CD4-positive, alpha-beta T cell (primary cell): Measurements from ENCODE around the gene WWOX. TPM values are rescaled to one million over a fixed set of nuclear protein-coding genes. Genes with fewer than 3 reads are reported as not detected.

Source experiments
- ATAC-seq: fragments of 200-7000 bp; cut with Tn5 transposase; one replicate; pipeline ENCODE4 v1.10.0; 2022; ENCODE audit warnings: mild to moderate bottlenecking; ENCODE audit not compliant: poor library complexity
- CTCF ChIA-PET: fragments of 350-600 bp; sonication (Branson Sonifier 250); formaldehyde crosslinking; loops from one replicate; lab custom pipeline; 2021; ENCODE audit warnings: antibody characterized with exemption, inconsistent platforms; lab: Charles Lee
- POLR2A ChIA-PET: fragments of 350-600 bp; sonication (Branson Sonifier 250); formaldehyde crosslinking; loops from one replicate; lab custom pipeline; 2021; ENCODE audit warnings: antibody characterized with exemption, inconsistent platforms; lab: Charles Lee
- DNase-seq, 14 experiments: peaks; one replicate each; pipeline ENCODE4 v3.0.0-alpha.2; 2013 to 2020; ENCODE audit warnings: mixed read lengths in 2 of 14
- H3K27ac ChIP-seq, 2 donors: one replicate each; pipeline versions ENCODE4 v1.5.1 to v1.7.0; 2013; ENCODE audit warnings: low read length in 2 of 2, low read depth in 1 of 2, mild to moderate bottlenecking in 1 of 2
- H3K27me3 ChIP-seq, 2 experiments: 1 replicate in 1 of 2; 2 replicates in 1 of 2; pipeline versions ENCODE4 v1.6.1 to v1.7.0; 2013; ENCODE audit warnings: low read length in 2 of 2, control low read depth in 1 of 2, mild to moderate bottlenecking in 1 of 2, moderate library complexity in 1 of 2; ENCODE audit not compliant: insufficient read depth in 2 of 2, control insufficient read depth in 1 of 2
- H3K36me3 ChIP-seq: one replicate; pipeline ENCODE4 v1.6.1; 2013; ENCODE audit warnings: low read length, control low read depth; ENCODE audit not compliant: insufficient read depth
- H3K4me1 ChIP-seq: one replicate; pipeline ENCODE4 v1.6.1; 2013; ENCODE audit warnings: low read length, control low read depth; ENCODE audit not compliant: insufficient read depth
- H3K4me3 ChIP-seq: one replicate; pipeline ENCODE4 v1.5.1; 2013; ENCODE audit warnings: mild to moderate bottlenecking, low read length, moderate library complexity
- H3K9me3 ChIP-seq, 2 experiments: 1 replicate in 1 of 2; 2 replicates in 1 of 2; pipeline versions ENCODE4 v1.6.1 to v1.7.0; 2013; ENCODE audit warnings: low read length in 2 of 2, mild to moderate bottlenecking in 2 of 2, control low read depth in 1 of 2, moderate library complexity in 1 of 2; ENCODE audit not compliant: control insufficient read depth in 1 of 2, insufficient read depth in 1 of 2
- H3K27ac Mint-ChIP-seq: one replicate; pipeline ENCODE4 v1.8.0; 2020; ENCODE audit warnings: mixed read lengths
- H3K27me3 Mint-ChIP-seq: one replicate; pipeline ENCODE4 v1.8.0; 2021; ENCODE audit warnings: mixed read lengths
- H3K36me3 Mint-ChIP-seq: one replicate; pipeline ENCODE4 v1.8.0; 2021; ENCODE audit warnings: low read depth, mixed read lengths
- H3K4me1 Mint-ChIP-seq: one replicate; pipeline ENCODE4 v1.8.0; 2021; ENCODE audit warnings: low read depth, mixed read lengths
- H3K4me3 Mint-ChIP-seq: one replicate; pipeline ENCODE4 v1.8.0; 2020; ENCODE audit warnings: mild to moderate bottlenecking, mixed read lengths
- H3K9me3 Mint-ChIP-seq: one replicate; pipeline ENCODE4 v1.8.0; 2020; ENCODE audit warnings: mixed read lengths
- intact Hi-C, 2 experiments: fragments of 100-400 bp; cut with DNase I in 1 of 2; cut with micrococcal nuclease in 1 of 2; formaldehyde crosslinking; loops; one replicate each; pipeline versions ENCODE4 v1.15.1 to v1.9.0; 2023 to 2025; cut with DNase I, micrococcal nuclease
- total RNA-seq, 174 experiments: library from RNA in 2 of 174; stranded (reverse) in 2 of 174; gene quantifications; one replicate each; pipeline ENCODE4 v1.2.3 and lab custom pipeline; 2021 to 2026
- TF ChIP-seq, protein P1 (sequence below): fragments of 200-600 bp; IDR thresholded peaks from one replicate; pipeline ENCODE4 v1.8.0; 2022; ENCODE audit warnings: antibody characterized with exemption, mild to moderate bottlenecking

Gene WWOX
- total RNA-seq, 2 experiments from 2014 or later = 19.3 to 21.7 TPM

DNA sequence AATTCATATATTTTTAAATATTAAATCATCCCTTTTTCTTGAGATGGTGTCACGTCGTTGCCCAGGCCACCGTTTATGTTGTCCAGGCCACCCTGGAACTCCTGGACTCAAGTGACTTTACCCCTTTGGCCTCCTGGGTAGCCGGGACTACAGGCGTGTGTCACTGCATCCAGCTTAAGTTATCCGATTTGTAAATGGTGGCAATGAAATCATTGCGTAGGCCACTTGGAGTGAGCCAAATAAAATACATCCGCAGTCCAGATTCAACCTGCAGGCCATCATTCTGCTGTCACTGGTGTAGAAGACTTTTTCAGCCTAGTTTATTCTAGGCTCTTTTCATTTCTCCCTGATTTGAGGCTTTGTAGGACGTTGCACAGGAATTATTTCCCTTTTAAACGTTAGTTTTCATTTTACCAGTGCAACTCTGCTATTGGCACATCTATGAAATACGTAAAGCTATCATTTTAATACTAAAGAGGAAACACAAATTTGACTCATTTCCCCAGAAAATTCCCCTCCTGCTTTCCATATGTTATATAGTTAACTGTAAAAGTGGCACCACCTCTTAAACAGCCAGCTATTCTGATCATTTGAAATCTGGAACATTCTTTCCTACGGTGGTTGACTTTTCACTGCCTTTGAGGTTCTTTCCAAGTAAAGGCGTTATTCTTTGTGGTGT lies 1051.3 kb downstream of the WWOX start:
- ATAC-seq (no peak), DNase-seq (peak in 2 of 14 experiments; percentile 24 to 29)
- Histone ChIP-seq H3K27ac (no peak overlapping the region), H3K9me3 (no peaks in the 10 kb centered on the region), H3K27me3 (no peaks in the 10 kb centered on the region), H3K36me3 (no peaks in the 10 kb centered on the region), H3K4me1 (no peaks in the 10 kb centered on the region), H3K4me3 (no peak overlapping the region)
- no peak overlapping the region for H3K4me3 Mint-ChIP-seq
- H3K4me1 Mint-ChIP-seq = no peaks in the 10 kb centered on the region
- ChIA-PET CTCF (no interaction called here), POLR2A (no interaction called here)
- no peaks in the 10 kb centered on the region for H3K36me3 Mint-ChIP-seq
- TF ChIP-seq, protein P1, sequence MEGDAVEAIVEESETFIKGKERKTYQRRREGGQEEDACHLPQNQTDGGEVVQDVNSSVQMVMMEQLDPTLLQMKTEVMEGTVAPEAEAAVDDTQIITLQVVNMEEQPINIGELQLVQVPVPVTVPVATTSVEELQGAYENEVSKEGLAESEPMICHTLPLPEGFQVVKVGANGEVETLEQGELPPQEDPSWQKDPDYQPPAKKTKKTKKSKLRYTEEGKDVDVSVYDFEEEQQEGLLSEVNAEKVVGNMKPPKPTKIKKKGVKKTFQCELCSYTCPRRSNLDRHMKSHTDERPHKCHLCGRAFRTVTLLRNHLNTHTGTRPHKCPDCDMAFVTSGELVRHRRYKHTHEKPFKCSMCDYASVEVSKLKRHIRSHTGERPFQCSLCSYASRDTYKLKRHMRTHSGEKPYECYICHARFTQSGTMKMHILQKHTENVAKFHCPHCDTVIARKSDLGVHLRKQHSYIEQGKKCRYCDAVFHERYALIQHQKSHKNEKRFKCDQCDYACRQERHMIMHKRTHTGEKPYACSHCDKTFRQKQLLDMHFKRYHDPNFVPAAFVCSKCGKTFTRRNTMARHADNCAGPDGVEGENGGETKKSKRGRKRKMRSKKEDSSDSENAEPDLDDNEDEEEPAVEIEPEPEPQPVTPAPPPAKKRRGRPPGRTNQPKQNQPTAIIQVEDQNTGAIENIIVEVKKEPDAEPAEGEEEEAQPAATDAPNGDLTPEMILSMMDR = no peak
- H3K9me3 Mint-ChIP-seq = no peaks in the 10 kb centered on the region
- no peaks in the 10 kb centered on the region for H3K27me3 Mint-ChIP-seq
- H3K27ac Mint-ChIP-seq = no peak overlapping the region
- intact Hi-C loops = no loop called here

DNA sequence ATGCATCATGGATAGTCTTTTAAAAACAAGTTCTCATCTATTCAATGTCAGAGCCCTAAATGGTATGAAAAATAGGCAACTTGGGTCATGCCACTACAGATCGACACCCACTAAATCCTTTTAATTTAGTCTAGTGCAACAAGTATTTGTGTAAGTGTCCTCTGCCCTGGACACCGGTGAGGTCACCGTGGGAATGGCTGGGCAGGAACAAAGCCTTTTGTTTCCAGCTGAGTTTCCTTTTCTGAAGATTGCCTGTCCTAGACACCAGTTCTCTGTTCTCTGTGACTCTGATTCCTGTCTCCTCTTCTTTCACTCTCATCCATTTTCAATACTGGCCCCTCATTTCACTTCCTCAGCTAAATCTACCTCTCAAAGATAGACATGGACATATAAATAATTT lies 1054.6 kb downstream of the WWOX start:
- no peak overlapping the region for H3K27ac Mint-ChIP-seq
- intact Hi-C loops = no loop called here
- ATAC-seq = no peak
- CTCF ChIA-PET = no interaction called here
- no peak overlapping the region for H3K4me3 Mint-ChIP-seq
- H3K36me3 Mint-ChIP-seq = no peaks in the 10 kb centered on the region
- H3K9me3 Mint-ChIP-seq = no peaks in the 10 kb centered on the region
- TF ChIP-seq, protein P1 = no peak
- H3K9me3 ChIP-seq = no peaks in the 10 kb centered on the region
- no peaks in the 10 kb centered on the region for H3K27me3 ChIP-seq
- peaks cover 11% of the 10 kb centered on the region for H3K4me1 Mint-ChIP-seq
- no peak overlapping the region for H3K27ac ChIP-seq
- no peak overlapping the region for H3K4me3 ChIP-seq
- POLR2A ChIA-PET = no interaction called here
- H3K27me3 Mint-ChIP-seq = no peaks in the 10 kb centered on the region
- no peaks in the 10 kb centered on the region for H3K4me1 ChIP-seq
- no peaks in the 10 kb centered on the region for H3K36me3 ChIP-seq
- DNase-seq = no peak

DNA sequence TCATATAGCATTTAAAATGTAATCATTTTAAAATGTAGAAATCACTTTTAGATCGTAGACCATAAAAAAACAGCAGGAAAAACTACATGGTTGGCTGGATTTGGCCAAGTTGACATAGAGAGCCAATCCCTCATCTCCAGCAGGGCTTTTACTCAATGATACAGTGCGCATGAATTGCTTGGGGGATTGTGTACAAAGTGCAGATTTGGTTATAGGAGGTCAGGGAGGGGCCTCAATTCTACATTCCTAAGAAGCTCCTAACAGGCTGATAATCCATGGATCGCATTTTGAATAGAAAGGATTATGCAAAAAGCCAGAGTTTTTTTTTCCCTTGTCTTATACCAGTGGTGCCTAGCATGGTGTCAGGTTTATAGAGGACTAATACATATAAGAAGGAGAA lies 1056.0 kb downstream of the WWOX start:
- DNase-seq (no peak), ATAC-seq (no peak)
- ChIA-PET POLR2A (no interaction called here), CTCF (no interaction called here)
- Histone ChIP-seq H3K36me3 (no peaks in the 10 kb centered on the region), H3K9me3 (no peaks in the 10 kb centered on the region), H3K27me3 (no peaks in the 10 kb centered on the region), H3K4me3 (no peak overlapping the region), H3K4me1 (no peaks in the 10 kb centered on the region), H3K27ac (no peak overlapping the region)
- Mint-ChIP-seq H3K4me3 (no peak overlapping the region), H3K27me3 (no peaks in the 10 kb centered on the region), H3K36me3 (no peaks in the 10 kb centered on the region), H3K9me3 (no peaks in the 10 kb centered on the region), H3K27ac (no peak overlapping the region), H3K4me1 (peaks cover 11% of the 10 kb centered on the region)
- intact Hi-C loops = no loop called here
- TF ChIP-seq, protein P1 = no peak
